Stimulated activated CD8-positive, alpha-beta memory T cell treated with anti-CD3 and anti-CD28 coated beads, Interleukin-12 subunit alpha, Interleukin-12 subunit beta, amount 100 ng/mL, for 24 hours (primary cell): ENCODE measurements around the gene XPOT.

Experiments
- DNase-seq: peaks from one replicate; pipeline ENCODE4 v3.0.0-alpha.2; 2020; ENCODE audit errors: extremely low read depth

XPOT gene

DNA sequence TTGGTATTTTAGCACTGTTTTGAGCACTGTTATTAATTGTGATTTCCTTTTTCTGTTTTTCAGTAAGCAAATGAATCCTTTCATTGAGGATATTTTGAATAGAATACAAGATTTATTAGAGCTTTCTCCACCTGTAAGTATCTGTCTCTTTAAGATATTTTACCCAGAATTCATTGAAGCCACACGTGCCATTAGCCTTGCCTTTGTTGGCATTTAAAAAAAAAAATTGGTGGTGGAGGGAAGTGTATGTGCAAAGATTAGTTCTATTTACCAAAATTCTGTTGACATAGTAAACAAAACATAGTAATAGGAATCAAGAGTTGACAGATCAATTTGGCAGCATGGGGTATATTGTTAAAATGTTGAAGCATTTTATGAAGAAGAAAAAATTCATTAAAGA, 23.8 kb downstream of the XPOT start:
- DNase-seq, result no peak

DNA sequence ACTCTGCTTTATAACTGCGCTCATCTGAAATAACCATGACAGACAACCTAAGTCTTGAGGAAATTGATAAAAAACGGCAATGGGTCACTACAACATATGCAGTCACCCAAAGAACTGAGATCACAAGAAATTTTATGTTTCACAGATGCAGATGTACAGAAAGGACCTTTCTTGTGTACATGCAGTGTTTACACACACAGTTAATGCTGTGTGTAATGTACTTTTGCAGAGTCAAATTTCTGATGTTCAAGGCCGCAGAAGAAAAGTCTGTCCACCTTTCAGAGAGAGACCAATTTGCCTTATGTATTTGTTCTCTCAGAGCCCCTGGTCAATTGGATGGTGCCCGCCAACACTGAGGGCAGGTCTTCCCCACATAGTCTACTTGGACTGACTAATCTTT, 24.8 kb downstream of the XPOT start:
- DNase-seq, result no peak

DNA sequence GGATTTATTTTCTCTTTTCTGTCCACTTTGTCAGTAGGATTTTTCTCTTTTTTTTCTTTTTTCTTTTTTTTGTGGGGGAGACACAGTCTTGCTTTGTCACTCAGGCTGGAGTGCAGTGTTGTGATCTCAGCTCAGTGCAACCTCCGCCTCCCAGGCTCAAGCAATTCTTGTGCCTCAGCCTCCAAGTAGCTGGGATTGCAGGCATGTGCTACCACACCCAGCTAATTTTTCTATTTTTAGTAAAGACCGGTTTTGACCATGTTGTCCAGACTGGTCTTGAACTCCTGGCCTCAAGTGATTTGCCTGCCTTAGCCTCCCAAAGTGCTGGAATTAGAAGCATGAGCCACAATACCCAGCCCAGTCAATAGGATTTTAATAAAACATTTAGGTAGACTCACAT, 26.7 kb downstream of the XPOT start:
- DNase-seq, result no peak

DNA sequence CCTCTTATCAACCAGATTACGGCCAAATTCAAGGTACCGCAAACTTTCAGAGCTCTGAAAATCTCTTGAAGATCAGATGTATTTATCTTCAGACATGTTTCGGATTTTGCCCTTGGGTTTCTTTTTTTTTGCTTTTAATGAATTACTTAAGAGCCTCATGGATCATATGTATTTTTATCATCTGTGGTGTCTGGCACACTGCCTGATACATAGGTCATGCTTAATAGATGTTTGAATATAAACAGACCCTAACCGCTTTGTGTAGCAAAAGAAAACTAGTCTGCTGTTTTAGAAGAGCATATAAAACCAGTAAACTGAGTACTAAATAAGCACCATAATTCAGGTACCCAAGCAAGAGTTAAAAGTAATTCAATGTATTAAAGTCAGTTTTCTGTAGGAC, 27.6 kb downstream of the XPOT start:
- DNase-seq, result no peak

DNA sequence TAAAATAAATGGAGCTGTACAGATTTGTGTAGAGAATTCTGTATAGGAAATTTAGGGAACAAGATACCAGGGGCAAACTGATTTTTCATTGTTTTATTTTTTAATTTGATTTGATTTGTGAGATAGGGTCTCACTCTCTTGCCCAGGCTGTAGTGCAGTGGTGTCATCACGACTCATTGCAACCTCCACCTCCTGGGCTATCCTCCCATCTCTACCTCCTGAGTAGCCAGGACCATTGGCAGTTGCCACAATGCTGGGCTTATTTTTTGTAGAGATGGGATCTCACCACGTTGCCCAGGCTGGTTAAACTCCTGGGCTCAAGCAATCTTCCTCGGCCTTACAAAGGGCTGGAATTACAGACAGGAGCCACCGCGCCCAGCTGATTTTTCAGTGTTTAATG, 29.7 kb downstream of the XPOT start:
- no peak for DNase-seq

DNA sequence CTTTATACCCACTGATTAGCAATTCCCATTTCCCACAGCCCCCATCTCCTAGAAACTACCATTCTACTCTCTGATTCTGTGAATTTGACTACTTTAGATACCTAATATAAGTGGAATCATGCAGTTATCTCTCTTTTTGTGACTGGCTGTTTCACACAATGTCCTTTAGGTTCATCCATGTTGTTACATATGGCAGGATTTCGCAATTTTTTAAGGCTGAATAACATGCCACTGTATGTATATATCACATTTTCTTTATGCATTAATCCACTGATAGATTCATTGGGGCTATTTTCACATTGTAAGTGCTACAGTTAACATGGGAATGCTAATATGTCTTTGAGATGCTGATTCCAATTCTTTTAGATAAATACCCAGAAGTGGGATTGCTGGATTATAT, 35.9 kb downstream of the XPOT start:
- DNase-seq, result no peak

DNA sequence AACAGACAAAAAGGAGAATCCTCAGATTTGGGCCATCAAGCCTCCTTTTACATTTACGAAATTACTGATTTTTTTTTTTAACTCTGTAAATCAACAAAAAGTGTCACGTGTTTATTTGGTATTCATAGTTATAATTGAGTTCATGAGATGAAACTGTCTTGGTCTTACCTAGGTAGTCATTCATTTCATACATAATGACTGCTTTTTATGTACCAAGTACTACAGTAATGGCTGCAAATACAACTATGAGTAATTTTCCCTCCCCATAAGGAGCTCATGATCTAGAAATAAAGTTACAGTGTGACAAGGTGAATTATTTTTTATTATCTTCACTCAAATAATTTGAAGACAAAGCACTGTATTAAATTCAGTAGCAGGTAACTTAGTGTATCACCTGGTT, 41.3 kb downstream of the XPOT start:
- DNase-seq, result no peak

DNA sequence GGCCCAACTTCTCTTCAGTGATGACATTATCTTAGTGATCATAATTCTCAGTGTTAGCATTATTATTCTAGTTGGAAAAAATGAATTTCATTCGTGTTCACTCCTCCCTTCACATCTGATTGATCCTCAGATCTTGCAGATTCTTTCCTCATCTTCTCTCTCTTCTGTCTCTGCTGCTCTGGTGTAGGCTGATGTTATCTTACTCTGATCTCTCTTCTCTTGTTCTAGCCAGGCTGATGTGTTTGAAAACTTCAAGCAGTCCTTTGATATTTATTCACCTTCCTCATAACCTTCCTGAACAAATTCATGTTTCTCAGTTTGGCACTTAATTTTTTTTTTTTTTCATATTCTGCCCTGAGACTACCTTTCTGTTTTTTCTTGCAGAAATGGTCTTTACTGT, 42.1 kb downstream of the XPOT start:
- no peak for DNase-seq

DNA sequence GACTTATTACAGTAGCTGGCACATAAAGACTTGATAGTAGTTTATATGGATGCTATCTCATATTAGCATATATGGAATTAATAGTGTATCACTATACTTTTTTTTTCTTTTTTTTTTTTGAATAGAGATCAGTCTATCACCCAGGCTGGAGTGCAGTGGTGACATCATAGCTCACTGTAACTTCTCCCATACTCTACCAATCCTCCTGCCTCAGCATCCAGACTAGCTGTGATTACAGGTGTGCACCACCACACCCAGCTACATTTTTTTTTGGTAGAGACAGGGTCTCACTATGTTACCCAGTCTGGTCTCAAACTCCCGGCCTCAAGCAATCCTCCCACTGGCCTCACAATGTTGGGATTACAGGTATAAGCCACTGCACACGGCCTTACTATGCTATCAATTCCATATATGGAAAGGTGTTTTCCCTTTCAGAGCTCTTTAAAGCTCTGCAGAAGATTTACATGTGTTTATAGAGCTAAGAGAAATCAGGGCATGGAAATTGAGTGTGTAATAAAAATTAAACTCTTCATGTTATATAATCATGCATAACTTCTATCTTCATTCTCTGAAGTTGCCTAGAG, 46.0 kb downstream of the XPOT start:
- no peak for DNase-seq

DNA sequence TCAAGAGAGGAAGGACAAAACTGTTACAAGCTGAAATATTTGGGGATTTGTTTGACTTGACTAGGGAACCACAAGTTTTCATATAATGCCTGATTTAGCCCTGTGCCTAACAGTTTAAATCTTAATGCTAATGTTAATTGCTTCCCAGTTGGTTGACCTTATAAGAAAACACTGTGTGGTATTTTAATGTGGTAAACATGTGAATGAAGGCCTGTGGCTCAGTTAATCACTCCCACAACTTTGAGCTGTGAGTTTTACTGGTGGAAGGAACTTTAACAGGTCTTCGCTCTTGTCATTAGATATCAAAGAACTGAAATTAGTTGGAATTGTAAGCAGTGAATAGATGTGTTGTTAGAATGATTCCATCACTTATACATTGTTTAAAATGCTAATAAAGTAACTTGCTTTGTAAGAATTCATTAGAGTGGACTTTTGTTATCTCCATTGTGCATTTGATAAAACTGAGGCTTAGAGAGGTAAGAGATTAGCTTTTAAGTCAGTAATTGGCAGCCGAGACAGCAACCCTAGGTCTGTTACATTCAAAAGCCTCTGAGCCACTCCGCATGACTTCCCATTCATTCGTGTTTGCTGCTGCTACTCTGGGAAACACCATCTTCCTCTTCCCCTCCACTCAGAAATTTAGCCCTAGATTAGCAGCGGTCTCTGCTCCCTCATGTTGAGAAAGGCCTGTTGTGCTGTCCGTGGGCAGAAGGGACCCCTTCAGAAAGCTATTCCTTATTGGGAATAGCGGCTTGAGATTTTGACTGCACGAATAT, 46.7 kb downstream of the XPOT start:
- DNase-seq, result no peak

DNA sequence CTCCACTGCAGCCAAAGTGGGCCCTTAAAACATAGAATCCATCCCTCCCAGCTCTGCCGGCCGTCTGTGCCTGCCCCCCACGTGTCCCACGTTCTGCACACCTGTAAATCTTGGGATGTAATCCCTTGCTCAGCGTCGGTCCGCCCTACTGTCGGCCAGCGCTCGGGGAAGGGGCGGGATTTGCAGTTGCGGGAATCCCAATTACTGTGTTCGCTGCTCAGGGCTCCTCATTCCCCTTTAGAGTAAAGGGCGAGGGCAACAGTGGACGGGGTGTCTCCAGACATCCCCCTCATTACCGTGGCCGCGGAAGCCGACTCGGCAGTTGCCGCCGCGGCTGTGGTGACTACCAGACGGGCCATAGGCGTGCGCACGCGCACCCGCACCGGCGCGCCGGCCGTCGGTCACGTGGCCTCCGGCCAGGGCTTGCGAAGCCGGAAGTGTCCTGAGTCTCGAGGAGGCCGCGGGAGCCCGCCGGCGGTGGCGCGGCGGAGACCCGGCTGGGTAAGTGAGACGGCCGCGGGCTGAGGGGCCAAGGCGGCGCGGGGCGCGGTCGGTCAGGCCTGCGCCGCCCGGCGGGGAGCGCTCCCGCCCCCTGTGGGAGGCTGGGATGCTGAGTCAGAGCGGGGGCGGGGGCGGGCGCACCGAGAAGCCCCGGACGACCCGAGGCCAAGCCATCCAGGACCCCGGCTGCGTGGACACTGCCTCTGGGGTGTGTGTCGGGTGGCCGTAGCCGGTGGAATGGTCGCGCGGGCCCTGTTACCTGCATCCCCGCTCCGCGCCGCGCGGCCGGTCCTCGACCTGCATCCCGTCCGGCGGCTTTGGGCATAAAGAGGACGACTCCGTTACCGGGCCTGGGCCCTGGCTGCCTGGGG, 47.7 kb downstream of the XPOT start, which contains the start of gene TBK1:
TSS of gene TBK1 (plus strand) at position 434 of the 872 bp plus-strand sequence. CDS start 3,751 bp downstream, outside the sequence.
- DNase-seq, result peak; percentile 31

DNA sequence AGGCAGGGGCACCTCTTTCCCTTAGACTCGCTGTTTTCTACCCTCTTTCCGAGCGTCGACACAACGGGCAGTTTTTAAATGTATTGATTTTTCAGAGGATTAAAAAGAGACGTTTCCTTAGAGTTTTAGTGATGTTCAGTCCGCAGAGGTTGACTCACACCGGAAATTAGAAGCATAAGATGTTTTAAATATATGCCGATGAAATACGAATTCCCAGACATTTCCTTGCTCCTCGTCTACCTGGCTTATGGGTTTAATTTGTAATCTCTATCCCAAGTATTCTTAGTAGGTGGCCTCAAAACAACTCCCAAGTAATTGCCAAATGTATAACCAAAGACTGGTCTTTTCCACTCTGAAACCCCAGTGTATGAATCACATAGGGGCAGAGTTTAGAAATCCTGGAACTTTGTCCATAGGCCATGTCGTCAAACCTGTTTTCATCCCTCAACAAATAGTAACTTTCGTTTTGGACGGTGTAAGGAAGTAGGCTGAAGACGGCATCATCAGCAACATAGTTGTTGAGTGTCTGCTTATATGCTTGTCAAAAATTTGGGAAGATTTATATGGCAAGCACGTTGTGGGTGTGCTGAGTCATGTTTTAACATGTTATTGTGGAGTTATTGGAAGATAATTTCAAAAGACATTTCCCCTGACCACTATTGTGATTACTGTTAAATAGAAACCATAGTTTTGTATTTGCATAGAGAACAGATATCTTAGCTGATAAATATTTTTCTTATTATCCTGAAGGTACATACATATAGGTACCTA, 48.6 kb downstream of the XPOT start:
- no peak for DNase-seq

DNA sequence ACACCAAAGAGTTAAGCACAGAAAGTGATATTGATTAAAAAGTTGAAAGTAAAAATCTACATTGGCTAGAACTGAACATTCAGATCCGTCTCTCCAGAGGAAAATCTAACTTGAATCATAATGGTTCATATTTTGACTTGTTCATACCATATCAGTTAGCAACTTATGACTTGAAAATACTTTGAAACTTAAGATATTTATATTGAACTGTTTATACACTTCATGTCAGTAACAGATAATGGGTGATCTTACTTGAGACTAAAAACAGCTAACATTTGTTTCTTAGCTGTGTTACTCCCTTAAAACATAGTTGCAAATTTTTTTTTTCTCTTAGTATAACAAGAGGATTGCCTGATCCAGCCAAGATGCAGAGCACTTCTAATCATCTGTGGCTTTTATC, 51.3 kb downstream of the XPOT start:
- no peak for DNase-seq

DNA sequence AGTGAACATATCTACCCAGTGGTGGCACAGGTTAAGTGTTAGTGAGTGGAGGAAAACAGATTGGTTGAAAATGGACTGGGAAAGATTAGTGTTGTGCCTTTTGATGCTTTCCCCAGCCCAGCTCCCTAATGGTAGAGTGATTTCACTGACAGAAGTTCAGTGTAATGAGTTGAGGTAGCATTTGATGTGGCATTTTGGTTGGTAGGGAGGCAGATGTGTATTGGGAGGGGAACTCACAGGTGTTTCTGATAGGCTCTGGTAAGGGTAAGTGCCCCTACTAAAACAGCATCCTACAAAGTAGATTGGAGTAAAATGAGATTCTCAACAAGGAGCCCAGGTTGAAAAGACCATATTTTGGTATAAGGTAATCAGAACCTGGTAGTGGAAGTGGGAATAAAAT, 51.9 kb downstream of the XPOT start:
- DNase-seq, result no peak

DNA sequence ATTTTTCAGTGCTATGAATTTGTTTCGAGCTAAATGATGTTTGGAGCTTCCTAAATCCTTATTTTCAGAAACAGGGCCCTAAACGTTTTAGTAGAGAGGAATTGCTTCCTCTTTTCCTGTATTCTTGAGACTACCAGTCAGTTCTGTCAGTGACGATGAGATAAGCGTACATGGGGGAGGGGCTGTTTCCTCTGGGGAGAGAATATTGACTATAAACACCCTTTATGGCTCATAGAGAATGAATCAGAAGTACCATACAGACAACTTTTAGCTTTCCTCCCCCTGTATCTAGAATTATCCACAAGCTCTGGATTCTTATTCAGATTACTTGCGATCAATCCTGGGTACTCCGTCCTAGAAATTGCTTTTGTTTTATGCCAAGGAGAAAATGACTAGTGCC, 52.8 kb downstream of the XPOT start:
- no peak for DNase-seq

DNA sequence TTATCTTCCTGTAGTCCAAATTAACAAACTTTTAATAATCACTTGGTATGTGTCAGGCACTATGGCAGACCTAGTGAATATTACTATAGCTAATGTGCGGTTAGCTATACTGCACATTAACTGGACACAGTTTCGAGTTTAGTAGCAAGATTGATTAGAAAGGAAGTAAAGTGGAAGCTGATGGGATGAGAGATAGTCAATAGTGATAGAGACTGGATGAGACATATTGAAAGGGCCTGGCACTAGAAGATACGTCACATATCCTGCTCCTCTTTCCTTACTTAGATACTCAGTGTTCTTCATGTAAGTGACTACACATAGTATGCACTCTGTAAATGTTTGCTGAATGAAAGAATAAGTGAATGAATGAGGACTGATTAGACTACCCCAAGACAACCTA, 53.3 kb downstream of the XPOT start:
- DNase-seq, result no peak

DNA sequence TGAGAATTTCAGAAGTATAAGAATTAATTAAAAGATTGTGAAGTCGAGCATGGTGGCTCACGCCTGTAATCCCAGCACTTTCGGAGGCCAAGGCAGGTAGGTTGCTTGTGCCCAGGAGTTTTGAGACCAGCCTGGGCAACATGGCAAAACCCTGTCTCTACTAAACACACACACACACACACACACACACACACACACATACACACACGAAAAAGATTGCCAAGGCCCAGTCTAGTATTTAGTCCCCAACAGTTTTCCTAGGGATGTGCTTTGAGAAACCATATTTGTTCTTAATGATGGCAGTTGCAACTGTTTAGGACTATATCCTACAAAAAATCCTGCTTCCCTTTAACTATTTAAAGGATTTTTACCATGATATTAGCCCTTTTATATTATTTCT, 53.7 kb downstream of the XPOT start:
- no peak for DNase-seq

DNA sequence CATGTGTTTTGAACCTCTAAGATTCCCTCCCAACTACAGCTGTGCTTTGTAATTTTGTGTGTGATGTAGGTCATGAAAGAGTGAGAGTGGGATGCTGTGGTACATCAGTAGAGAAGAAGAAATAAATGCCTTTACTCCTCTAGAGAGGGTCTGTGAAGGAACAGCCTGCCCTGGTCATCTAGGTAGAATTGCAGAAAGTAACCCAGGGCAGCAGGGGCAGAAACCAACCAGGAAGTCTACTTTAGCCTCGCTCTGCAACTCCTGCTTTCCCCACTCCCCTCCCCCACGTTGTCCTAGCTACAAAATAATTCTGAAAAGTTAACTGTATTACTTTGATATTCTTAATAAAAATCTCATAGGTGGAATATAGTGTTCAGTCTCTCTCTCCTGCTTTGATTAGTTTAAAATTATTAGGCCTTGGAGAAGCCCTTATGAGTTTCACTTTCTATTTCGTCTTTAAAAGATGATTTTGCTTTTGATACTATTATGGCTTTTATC, 55.3 kb downstream of the XPOT start:
- DNase-seq, result no peak

DNA sequence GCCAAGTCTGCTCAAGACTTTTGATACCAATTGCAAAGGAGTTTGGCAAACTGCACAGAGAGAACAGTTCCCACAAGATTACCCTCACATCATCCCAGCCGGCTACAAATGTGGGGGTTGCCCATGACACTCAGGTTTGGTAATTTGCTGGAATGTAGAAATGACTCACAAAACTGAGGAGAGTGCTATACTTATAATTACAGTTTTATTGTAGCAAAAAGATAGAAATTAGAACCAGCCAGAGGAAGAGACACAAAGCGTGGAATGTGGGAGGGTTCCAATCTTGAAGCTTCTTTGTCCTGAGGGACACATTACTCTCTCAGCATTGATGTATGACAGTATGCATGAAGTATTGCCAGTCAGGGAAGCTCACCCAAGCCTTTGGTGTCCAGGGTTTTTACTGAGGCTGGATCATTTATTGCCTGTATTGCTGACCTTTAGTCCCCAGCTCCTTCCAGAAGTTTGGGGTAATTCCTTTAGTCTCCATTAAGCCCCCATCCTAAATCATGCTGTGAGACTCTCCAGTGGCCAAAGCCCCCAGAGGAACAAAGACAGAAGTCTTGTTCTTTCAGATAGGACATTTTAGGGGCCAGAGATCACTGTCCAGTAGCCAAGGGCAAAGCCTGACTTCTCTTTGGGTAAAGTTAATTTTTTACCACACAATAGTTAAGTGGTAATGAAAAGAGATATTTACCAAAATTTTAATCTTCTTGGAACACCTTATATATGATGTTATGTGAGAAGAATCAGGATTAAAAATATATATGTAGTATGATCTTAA, 57.6 kb downstream of the XPOT start:
- no peak for DNase-seq

DNA sequence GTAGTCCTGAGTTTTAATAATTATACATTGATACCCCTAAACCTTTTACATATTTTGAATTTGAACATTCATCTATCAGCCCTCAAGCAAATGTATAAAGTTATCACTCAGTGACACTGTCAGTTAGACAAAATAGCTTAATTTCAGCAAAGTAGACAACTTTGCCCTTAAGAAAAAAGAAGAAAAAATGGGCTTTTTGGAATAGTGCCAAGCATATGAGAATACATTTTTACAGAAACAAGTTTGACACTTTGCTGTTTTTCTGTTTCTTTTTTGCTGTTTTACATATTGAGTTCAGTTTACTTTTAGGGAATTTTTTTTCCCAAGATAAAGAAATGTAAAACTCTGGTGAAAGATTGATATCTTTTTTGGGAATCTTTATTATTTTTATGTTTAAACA, 62.0 kb downstream of the XPOT start:
- DNase-seq, result no peak

DNA sequence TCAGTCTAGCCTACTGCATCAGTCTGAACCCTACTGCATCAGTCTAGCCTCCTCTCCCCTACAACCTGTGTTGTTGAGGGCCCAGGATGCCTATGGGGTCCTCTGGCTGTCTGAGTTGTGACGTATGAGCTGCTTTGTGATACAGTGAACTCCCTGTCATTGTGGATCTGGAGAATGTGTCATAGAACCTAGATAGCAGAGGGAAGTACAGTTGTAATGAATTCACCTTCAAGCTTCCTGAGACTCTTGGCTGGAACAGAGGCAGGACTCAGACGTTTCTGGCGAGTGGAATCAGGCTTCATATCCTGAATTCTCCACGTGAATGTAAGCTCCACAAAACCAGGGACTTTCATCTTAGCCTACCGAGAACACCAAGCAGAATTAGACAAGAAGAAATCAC, 64.8 kb downstream of the XPOT start:
- no peak for DNase-seq
